ENCODE data around the gene TGM5.
A peak's percentile ranks its signal among the peaks of the same experiment; 100 is the strongest.
"Not testable (repeated sequence)": the region's sequence is repeated elsewhere in the genome, so short reads cannot be mapped to it uniquely, and the experiment has no call there.

Gene TGM5

GRCh38 chr15:43244092-43244491 is 22.6 kb downstream of the TGM5 start:
- DNase-seq (ENCODE audit: low read depth), result no peak

GRCh38 chr15:43243020-43243645 is 23.6 kb downstream of the TGM5 start:
- DNase-seq (ENCODE audit: low read depth), result no peak

- DNase-seq (ENCODE audit: low read depth), result no peak
These were observed 24.1 kb downstream of the TGM5 start for GRCh38 chr15:43242616-43243015.

GRCh38 chr15:43241100-43241499 is 25.6 kb downstream of the TGM5 start:
- peak; percentile 41 for DNase-seq (ENCODE audit: low read depth)

- no peak for DNase-seq (ENCODE audit: low read depth)
These were observed 26.8 kb downstream of the TGM5 start for GRCh38 chr15:43239732-43240491.

- no peak for DNase-seq (ENCODE audit: low read depth)
These were observed 28.0 kb downstream of the TGM5 start for GRCh38 chr15:43238671-43239131.

- no peak for DNase-seq (ENCODE audit: low read depth)
These were observed 28.8 kb downstream of the TGM5 start for GRCh38 chr15:43237842-43238470.

GRCh38 chr15:43235536-43235935 is 31.2 kb downstream of the TGM5 start:
- no peak for DNase-seq (ENCODE audit: low read depth)

- no peak for DNase-seq (ENCODE audit: low read depth)
These were observed 34.3 kb downstream of the TGM5 start for GRCh38 chr15:43232289-43232874.

GRCh38 chr15:43230640-43231115 is 36.0 kb downstream of the TGM5 start:
- peak; percentile 58 for DNase-seq (ENCODE audit: low read depth)

- no peak for DNase-seq (ENCODE audit: low read depth)
These were observed 36.8 kb downstream of the TGM5 start for GRCh38 chr15:43229977-43230376.

- no peak for DNase-seq (ENCODE audit: low read depth)
These were observed 40.1 kb downstream of the TGM5 start for GRCh38 chr15:43226436-43227305.

GRCh38 chr15:43225950-43226255 is 40.8 kb downstream of the TGM5 start:
- DNase-seq (ENCODE audit: low read depth), result not testable (repeated sequence)

- peak; percentile 69 for DNase-seq (ENCODE audit: low read depth)
These were observed 41.4 kb downstream of the TGM5 start for GRCh38 chr15:43225201-43225949.

GRCh38 chr15:43221422-43221821 is 45.3 kb downstream of the TGM5 start:
- DNase-seq (ENCODE audit: low read depth), result no peak

- no peak for DNase-seq (ENCODE audit: low read depth)
These were observed 45.7 kb downstream of the TGM5 start, which contains the start of gene EPB42 for GRCh38 chr15:43220991-43221403. EPB42 (minus strand) TSS chr15:43221018; CDS start chr15:43220825, 193 bp downstream.

- no peak for DNase-seq (ENCODE audit: low read depth)
These were observed 46.5 kb downstream of the TGM5 start for GRCh38 chr15:43219929-43220928.

GRCh38 chr15:43218908-43219706 is 47.6 kb downstream of the TGM5 start:
- DNase-seq (ENCODE audit: low read depth), result peak; percentile 74

GRCh38 chr15:43215961-43216360 is 50.8 kb downstream of the TGM5 start:
- no peak for DNase-seq (ENCODE audit: low read depth)

Data from EH (cell line).